ENCODE measurements around the gene APOH. TPM values are rescaled to one million over a fixed set of nuclear protein-coding genes. Genes with fewer than 3 reads are reported as not detected.

The APOH gene
- total and polyA plus RNA-seq, 12 donors: 0.11 to 1.7 (median 1.5) TPM; not detected in 7

- no peak overlapping the region for H3K4me3 ChIP-seq
- no peaks in the 10 kb centered on the region for H3K36me3 ChIP-seq (replicated peaks in 1 of 2)
- 73 to 82% (median 81%) methylated on average over 3 of the region's 3 CpGs for WGBS, 4 donors
- H3K27me3 ChIP-seq: no peaks in the 10 kb centered on the region
- no peaks in the 10 kb centered on the region for H3K9me3 ChIP-seq (replicated peaks in 1 of 3)
- H3K27ac ChIP-seq: no peak overlapping the region
- no peak for TF ChIP-seq CTCF (IDR thresholded peaks at IDR 0.05)
- no peak for TF ChIP-seq POLR2A (IDR thresholded peaks at IDR 0.05)
- intact Hi-C loops (cut with DNase I): loop anchor here in 1 of 2 donors (10.0 kb wide), 1 partner anchor 875 kb away; no protein-coding TSS in a partner anchor
- DNase-seq: no peak
- H3K4me1 ChIP-seq (replicated peaks in 1 of 2): no peaks in the 10 kb centered on the region
Observed at GRCh38 chr17:66169839-66170238, 59.4 kb downstream of the APOH start.

GRCh38 chr17:66167189-66167815 lies 61.9 kb downstream of the APOH start:
- Histone ChIP-seq H3K9me3 (replicated peaks in 1 of 3) (no peaks in the 10 kb centered on the region), H3K27me3 (no peaks in the 10 kb centered on the region), H3K27ac (no peak overlapping the region), H3K4me1 (replicated peaks in 1 of 2) (no peaks in the 10 kb centered on the region), H3K36me3 (replicated peaks in 1 of 2) (no peaks in the 10 kb centered on the region), H3K4me3 (no peak overlapping the region)
- 70 to 77% (median 74%) methylated on average over 5 of the region's 5 CpGs for WGBS, 4 donors
- no peak for DNase-seq
- no peak for TF ChIP-seq POLR2A (IDR thresholded peaks at IDR 0.05)
- no peak for TF ChIP-seq CTCF (IDR thresholded peaks at IDR 0.05)
- intact Hi-C loops (cut with DNase I): loop anchor here in 1 of 2 donors (10.0 kb wide), 1 partner anchor 873 kb away; no protein-coding TSS in a partner anchor

- peak in 3 of 7 donors; percentile 4 to 25 (median 19) for DNase-seq
- intact Hi-C loops (cut with DNase I): loop anchor here in 1 of 2 donors (10.0 kb wide), 1 partner anchor 871 kb away; no protein-coding TSS in a partner anchor
- H3K9me3 ChIP-seq (replicated peaks in 1 of 3): no peaks in the 10 kb centered on the region
- H3K27ac ChIP-seq: no peak overlapping the region
- H3K4me3 ChIP-seq: no peak overlapping the region
- H3K4me1 ChIP-seq (replicated peaks in 1 of 2): no peaks in the 10 kb centered on the region
- no peaks in the 10 kb centered on the region for H3K27me3 ChIP-seq
- H3K36me3 ChIP-seq (replicated peaks in 1 of 2): no peaks in the 10 kb centered on the region
- TF ChIP-seq POLR2A (IDR thresholded peaks at IDR 0.05): no peak
- TF ChIP-seq CTCF (IDR thresholded peaks at IDR 0.05): peak; percentile 37 to 87 (median 80)
Observed at GRCh38 chr17:66165537-66166123, 63.6 kb downstream of the APOH start.

Small RNAs within 50 kb of the gene (small RNA-seq; reads per million reads assigned to genes)
- 0 reads per million in 2 donors for gene RNA5SP444

Other genes starting within 250 kb of the APOH start
- 10 to 100 TPM in 2 of 9 donors, 1 to 10 TPM in 7; 4.2 to 24.1 (median 9.6) TPM for gene CEP112, start 37.3 kb downstream of the APOH start, total RNA-seq
- 10 to 100 TPM in 2 of 3 donors, 1 to 10 TPM in 1; 6.4 to 13.5 (median 10.1) TPM for gene CEP112, start 37.3 kb downstream of the APOH start, polyA plus RNA-seq
- gene PRKCA, start 73.2 kb upstream of the APOH start, total RNA-seq: 100 to 1,000 TPM in 3 of 9 donors, 10 to 100 TPM in 6; 48.1 to 202 (median 85.5) TPM
- gene PRKCA, start 73.2 kb upstream of the APOH start, polyA plus RNA-seq: 10 to 100 TPM; 15.1 to 46.4 (median 19.6) TPM

Measured in adrenal gland (tissue), 12 donors.